K562 (cell line): ENCODE results near the gene ENDOV. TPM values are rescaled to one million over a fixed set of nuclear protein-coding genes. Genes with fewer than 3 reads are reported as not detected.
A peak's percentile ranks its signal among the peaks of the same experiment; 100 is the strongest.

Experiments
- CBFA2T3 ChIP-seq: fragments of 450-650 bp; IDR thresholded peaks from 2 replicates; pipeline ENCODE4 v1.6.1; 2017
- GABPB1 ChIP-seq: sonication (generic); formaldehyde crosslinking; IDR thresholded peaks from 2 replicates; pipeline ENCODE4 v1.8.0; 2022; ENCODE audit warnings: mild to moderate bottlenecking, missing genetic modification reagents
- HMG20B ChIP-seq: fragments of 250-450 bp; sonication (Bioruptor Pico); IDR thresholded peaks from 2 replicates; pipeline ENCODE4 v1.5.0; 2021; ENCODE audit warnings: mild to moderate bottlenecking
- POLR2A ChIP-seq: fragments of 450-650 bp; conservative IDR thresholded peaks from 2 replicates; pipeline ENCODE4 v1.6.1; 2016
- STAT5A ChIP-seq: IDR thresholded peaks from 2 replicates; pipeline ENCODE4 v1.6.1; 2012; ENCODE audit warnings: low read length, inconsistent platforms, borderline replicate concordance
- ZNF134 ChIP-seq: fragments of 250-450 bp; sonication (Bioruptor Pico); conservative IDR thresholded peaks from 2 replicates; pipeline ENCODE4 v1.4.0; 2020
- polyA plus RNA-seq, 8 experiments: library from polyadenylated mRNA; depleted of rRNA in 4 of 8; stranded (reverse) in 5 of 8; unstranded in 3 of 8; fragments of >200 nt; fragmentation: Nextera tagmentation in 2 of 8; fragmentation: Illumina TruSeq in 1 of 8; extraction: Ambion mirVana in 2 of 8; extraction: Trizol in 1 of 8; gene quantifications; 2 replicates each; pipeline versions ENCODE4 v1.2.1 to v1.2.3, GENCODE V29; 2011 to 2014; ENCODE audit warnings: inconsistent platforms in 1 of 8, missing spikeins in 1 of 8
- total RNA-seq, 7 experiments: library from RNA; depleted of rRNA in 6 of 7; stranded (reverse); fragments of >200 nt in 6 of 7; fragmentation: Illumina TruSeq in 2 of 7; extraction: Trizol in 2 of 7; gene quantifications; 2 replicates each; pipeline versions ENCODE4 v1.2.1 to v1.2.3, GENCODE V29; 2011 to 2021; ENCODE audit warnings: low replicate concordance in 1 of 7
- TF ChIP-seq, protein P1 (sequence below): fragments of 250-450 bp; sonication (Bioruptor Pico); IDR thresholded peaks from 2 replicates; pipeline ENCODE4 v1.4.0; 2020; ENCODE audit warnings: mild to moderate bottlenecking, moderate library complexity
- TF ChIP-seq, protein P2 (sequence below): fragments of 450-650 bp; formaldehyde crosslinking; IDR thresholded peaks from 2 replicates; pipeline ENCODE4 v1.4.0; 2022; ENCODE audit warnings: missing genetic modification characterization
- TF ChIP-seq, protein P3 (sequence below): fragments of 250-450 bp; sonication (Bioruptor Pico); IDR thresholded peaks from 2 replicates; pipeline ENCODE4 v1.4.0; 2020; ENCODE audit warnings: mild to moderate bottlenecking
- TF ChIP-seq, protein P4 (sequence below): sonication (generic); formaldehyde crosslinking; IDR thresholded peaks from 2 replicates; pipeline ENCODE4 v1.8.1; 2023; ENCODE audit warnings: missing genetic modification reagents, mild to moderate bottlenecking, borderline replicate concordance
- TF ChIP-seq, protein P5 (sequence below): IDR thresholded peaks from 2 replicates; pipeline ENCODE4 v1.6.1; 2016; ENCODE audit warnings: missing genetic modification characterization, missing compliant biosample characterization
- TF ChIP-seq, protein P6 (sequence below), 2 experiments: fragments of 450-650 bp in 1 of 2; sonication (generic) in 1 of 2; formaldehyde crosslinking in 1 of 2; IDR thresholded peaks in 1 of 2; conservative IDR thresholded peaks in 1 of 2; 2 replicates each; pipeline versions ENCODE4 v1.6.1 to v1.8.1; 2016 to 2023; ENCODE audit warnings: mild to moderate bottlenecking in 2 of 2, moderate library complexity in 2 of 2, inconsistent platforms in 1 of 2, missing genetic modification reagents in 1 of 2
- TF ChIP-seq, protein P7 (sequence below): fragments of 450-650 bp; formaldehyde crosslinking; IDR thresholded peaks from 2 replicates; pipeline ENCODE4 v1.4.0; 2020; ENCODE audit warnings: mild to moderate bottlenecking, moderate library complexity

The ENDOV gene
- total and polyA plus RNA-seq, 9 of the 15 experiments (the other 6 are each of a cell fraction or from before 2014, with no cell fraction given): 1.2 to 8.2 (median 3.7) TPM

DNA sequence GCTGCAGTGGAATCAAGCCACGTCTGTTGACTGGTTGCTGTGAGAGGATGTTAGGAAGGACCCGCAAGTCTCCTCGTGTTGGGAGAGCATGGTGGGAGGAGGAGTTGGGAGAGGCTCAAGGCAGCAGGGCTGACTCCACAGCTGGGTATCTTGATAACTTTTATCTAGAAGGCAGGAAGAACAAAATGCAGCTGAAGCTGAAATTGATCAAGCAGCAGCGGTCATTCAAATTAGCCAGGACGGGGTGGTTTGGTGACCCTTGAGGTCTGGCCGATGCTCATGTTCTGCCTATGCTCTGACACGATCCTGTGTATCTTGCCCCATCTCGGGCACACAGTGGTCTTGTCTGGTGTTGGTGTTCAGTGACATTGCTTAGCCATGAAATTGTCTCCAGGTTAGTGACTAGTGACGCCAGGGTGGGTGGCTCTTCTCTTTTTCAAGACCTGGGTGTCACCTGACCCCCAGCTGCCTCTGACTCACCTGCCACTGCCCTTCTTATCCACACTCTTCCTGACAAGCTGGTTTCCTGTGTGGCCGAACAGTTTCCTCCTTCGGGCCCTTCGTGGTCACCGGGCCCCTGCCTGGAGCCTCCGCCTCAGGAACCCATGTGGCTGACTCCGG is 42.4 kb downstream of the ENDOV start (continued):
- TF ChIP-seq, protein P1, sequence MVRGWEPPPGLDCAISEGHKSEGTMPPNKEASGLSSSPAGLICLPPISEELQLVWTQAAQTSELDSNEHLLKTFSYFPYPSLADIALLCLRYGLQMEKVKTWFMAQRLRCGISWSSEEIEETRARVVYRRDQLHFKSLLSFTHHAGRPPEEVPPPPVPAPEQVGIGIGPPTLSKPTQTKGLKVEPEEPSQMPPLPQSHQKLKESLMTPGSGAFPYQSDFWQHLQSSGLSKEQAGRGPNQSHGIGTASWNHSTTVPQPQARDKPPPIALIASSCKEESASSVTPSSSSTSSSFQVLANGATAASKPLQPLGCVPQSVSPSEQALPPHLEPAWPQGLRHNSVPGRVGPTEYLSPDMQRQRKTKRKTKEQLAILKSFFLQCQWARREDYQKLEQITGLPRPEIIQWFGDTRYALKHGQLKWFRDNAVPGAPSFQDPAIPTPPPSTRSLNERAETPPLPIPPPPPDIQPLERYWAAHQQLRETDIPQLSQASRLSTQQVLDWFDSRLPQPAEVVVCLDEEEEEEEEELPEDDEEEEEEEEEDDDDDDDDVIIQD (CRISPR knock-in tag): no peak
- TF ChIP-seq CBFA2T3 (peak; percentile 89), STAT5A (peak; percentile 36; the same call in 1 of the 2 replicates), POLR2A (no peak), GABPB1 (CRISPR knock-in tag) (peak; percentile 38; the same call in 1 of the 2 replicates), HMG20B (no peak), ZNF134 (CRISPR knock-in tag) (no peak)
- TF ChIP-seq, protein P2, sequence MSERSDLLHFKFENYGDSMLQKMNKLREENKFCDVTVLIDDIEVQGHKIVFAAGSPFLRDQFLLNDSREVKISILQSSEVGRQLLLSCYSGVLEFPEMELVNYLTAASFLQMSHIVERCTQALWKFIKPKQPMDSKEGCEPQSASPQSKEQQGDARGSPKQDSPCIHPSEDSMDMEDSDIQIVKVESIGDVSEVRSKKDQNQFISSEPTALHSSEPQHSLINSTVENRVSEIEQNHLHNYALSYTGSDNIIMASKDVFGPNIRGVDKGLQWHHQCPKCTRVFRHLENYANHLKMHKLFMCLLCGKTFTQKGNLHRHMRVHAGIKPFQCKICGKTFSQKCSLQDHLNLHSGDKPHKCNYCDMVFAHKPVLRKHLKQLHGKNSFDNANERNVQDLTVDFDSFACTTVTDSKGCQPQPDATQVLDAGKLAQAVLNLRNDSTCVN (CRISPR knock-in tag): 0 out of 2 replicates have a peak, but pooled peaks have one; percentile 6
- TF ChIP-seq, protein P3, sequence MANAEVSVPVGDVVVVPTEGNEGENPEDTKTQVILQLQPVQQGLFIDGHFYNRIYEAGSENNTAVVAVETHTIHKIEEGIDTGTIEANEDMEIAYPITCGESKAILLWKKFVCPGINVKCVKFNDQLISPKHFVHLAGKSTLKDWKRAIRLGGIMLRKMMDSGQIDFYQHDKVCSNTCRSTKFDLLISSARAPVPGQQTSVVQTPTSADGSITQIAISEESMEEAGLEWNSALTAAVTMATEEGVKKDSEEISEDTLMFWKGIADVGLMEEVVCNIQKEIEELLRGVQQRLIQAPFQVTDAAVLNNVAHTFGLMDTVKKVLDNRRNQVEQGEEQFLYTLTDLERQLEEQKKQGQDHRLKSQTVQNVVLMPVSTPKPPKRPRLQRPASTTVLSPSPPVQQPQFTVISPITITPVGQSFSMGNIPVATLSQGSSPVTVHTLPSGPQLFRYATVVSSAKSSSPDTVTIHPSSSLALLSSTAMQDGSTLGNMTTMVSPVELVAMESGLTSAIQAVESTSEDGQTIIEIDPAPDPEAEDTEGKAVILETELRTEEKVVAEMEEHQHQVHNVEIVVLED (CRISPR knock-in tag): no peak
- TF ChIP-seq, protein P4, sequence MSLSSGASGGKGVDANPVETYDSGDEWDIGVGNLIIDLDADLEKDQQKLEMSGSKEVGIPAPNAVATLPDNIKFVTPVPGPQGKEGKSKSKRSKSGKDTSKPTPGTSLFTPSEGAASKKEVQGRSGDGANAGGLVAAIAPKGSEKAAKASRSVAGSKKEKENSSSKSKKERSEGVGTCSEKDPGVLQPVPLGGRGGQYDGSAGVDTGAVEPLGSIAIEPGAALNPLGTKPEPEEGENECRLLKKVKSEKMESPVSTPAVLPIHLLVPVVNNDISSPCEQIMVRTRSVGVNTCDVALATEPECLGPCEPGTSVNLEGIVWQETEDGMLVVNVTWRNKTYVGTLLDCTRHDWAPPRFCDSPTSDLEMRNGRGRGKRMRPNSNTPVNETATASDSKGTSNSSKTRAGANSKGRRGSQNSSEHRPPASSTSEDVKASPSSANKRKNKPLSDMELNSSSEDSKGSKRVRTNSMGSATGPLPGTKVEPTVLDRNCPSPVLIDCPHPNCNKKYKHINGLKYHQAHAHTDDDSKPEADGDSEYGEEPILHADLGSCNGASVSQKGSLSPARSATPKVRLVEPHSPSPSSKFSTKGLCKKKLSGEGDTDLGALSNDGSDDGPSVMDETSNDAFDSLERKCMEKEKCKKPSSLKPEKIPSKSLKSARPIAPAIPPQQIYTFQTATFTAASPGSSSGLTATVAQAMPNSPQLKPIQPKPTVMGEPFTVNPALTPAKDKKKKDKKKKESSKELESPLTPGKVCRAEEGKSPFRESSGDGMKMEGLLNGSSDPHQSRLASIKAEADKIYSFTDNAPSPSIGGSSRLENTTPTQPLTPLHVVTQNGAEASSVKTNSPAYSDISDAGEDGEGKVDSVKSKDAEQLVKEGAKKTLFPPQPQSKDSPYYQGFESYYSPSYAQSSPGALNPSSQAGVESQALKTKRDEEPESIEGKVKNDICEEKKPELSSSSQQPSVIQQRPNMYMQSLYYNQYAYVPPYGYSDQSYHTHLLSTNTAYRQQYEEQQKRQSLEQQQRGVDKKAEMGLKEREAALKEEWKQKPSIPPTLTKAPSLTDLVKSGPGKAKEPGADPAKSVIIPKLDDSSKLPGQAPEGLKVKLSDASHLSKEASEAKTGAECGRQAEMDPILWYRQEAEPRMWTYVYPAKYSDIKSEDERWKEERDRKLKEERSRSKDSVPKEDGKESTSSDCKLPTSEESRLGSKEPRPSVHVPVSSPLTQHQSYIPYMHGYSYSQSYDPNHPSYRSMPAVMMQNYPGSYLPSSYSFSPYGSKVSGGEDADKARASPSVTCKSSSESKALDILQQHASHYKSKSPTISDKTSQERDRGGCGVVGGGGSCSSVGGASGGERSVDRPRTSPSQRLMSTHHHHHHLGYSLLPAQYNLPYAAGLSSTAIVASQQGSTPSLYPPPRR (CRISPR knock-in tag): no peak
- TF ChIP-seq, protein P5, sequence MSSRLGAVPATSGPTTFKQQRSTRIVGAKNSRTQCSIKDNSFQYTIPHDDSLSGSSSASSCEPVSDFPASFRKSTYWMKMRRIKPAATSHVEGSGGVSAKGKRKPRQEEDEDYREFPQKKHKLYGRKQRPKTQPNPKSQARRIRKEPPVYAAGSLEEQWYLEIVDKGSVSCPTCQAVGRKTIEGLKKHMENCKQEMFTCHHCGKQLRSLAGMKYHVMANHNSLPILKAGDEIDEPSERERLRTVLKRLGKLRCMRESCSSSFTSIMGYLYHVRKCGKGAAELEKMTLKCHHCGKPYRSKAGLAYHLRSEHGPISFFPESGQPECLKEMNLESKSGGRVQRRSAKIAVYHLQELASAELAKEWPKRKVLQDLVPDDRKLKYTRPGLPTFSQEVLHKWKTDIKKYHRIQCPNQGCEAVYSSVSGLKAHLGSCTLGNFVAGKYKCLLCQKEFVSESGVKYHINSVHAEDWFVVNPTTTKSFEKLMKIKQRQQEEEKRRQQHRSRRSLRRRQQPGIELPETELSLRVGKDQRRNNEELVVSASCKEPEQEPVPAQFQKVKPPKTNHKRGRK (tag): no peak
- TF ChIP-seq, protein P6, sequence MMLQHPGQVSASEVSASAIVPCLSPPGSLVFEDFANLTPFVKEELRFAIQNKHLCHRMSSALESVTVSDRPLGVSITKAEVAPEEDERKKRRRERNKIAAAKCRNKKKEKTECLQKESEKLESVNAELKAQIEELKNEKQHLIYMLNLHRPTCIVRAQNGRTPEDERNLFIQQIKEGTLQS (IDR thresholded peaks at IDR 0.05): peak; percentile 69
- TF ChIP-seq, protein P6 (CRISPR knock-in tag; conservative IDR thresholded peaks at IDR 0.05): no peak
- TF ChIP-seq, protein P7, sequence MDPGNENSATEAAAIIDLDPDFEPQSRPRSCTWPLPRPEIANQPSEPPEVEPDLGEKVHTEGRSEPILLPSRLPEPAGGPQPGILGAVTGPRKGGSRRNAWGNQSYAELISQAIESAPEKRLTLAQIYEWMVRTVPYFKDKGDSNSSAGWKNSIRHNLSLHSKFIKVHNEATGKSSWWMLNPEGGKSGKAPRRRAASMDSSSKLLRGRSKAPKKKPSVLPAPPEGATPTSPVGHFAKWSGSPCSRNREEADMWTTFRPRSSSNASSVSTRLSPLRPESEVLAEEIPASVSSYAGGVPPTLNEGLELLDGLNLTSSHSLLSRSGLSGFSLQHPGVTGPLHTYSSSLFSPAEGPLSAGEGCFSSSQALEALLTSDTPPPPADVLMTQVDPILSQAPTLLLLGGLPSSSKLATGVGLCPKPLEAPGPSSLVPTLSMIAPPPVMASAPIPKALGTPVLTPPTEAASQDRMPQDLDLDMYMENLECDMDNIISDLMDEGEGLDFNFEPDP (CRISPR knock-in tag): no peak
